GM23338 (cell line): ENCODE data around the gene LRRC27. TPM values are rescaled to one million over a fixed set of nuclear protein-coding genes. Genes with fewer than 3 reads are reported as not detected.

Experiments used
- ATAC-seq: fragments of 200-7000 bp; cut with Tn5 transposase; 3 replicates; pipeline ENCODE4 v1.9.1; 2020
- DNase-seq: peaks from one replicate; pipeline ENCODE4 v3.0.0-alpha.2; 2015; ENCODE audit warnings: low spot score
- H2AFZ ChIP-seq: fragments of 200-600 bp; sonication (generic); 2 replicates; pipeline ENCODE4 v1.8.0; 2016; ENCODE audit warnings: antibody characterized with exemption, mild to moderate bottlenecking, moderate library complexity
- H3F3A ChIP-seq: fragments of 200-600 bp; sonication (generic); replicated peaks from 2 replicates; pipeline ENCODE4 v1.8.0; 2017; ENCODE audit warnings: antibody characterized with exemption, mixed run types, low read depth
- H3K27ac ChIP-seq: fragments of 200-600 bp; sonication (generic); 2 replicates; pipeline ENCODE4 v1.6.1; 2016; ENCODE audit warnings: low read depth
- H3K27me3 ChIP-seq: fragments of 200-600 bp; sonication (generic); 2 replicates; pipeline ENCODE4 v1.8.0; 2016; ENCODE audit warnings: mild to moderate bottlenecking, mixed run types, moderate library complexity; ENCODE audit not compliant: insufficient read depth
- H3K36me3 ChIP-seq: fragments of 200-600 bp; sonication (generic); 2 replicates; pipeline ENCODE4 v1.8.0; 2016; ENCODE audit warnings: mild to moderate bottlenecking; ENCODE audit not compliant: insufficient read depth
- H3K4me1 ChIP-seq: fragments of 200-600 bp; sonication (generic); 2 replicates; pipeline ENCODE4 v1.8.0; 2016; ENCODE audit warnings: mild to moderate bottlenecking, moderate library complexity; ENCODE audit not compliant: insufficient read depth
- H3K4me2 ChIP-seq: fragments of 200-600 bp; sonication (generic); 2 replicates; pipeline ENCODE4 v1.7.1; 2017; ENCODE audit warnings: mixed run types
- H3K4me3 ChIP-seq: fragments of 200-600 bp; sonication (generic); 2 replicates; pipeline ENCODE4 v1.6.1; 2016; ENCODE audit warnings: mixed run types
- H3K79me2 ChIP-seq: fragments of 200-600 bp; sonication (generic); replicated peaks from 2 replicates; pipeline ENCODE4 v1.8.0; 2017; ENCODE audit warnings: mild to moderate bottlenecking; ENCODE audit not compliant: insufficient read depth
- H3K9me2 ChIP-seq: fragments of 200-600 bp; sonication (generic); 2 replicates; pipeline ENCODE4 v1.8.0; 2017; ENCODE audit not compliant: insufficient read depth
- H4K20me1 ChIP-seq: fragments of 200-600 bp; sonication (generic); replicated peaks from 2 replicates; pipeline ENCODE4 v1.8.0; 2017; ENCODE audit warnings: mild to moderate bottlenecking; ENCODE audit not compliant: insufficient read depth
- H3K27ac Mint-ChIP-seq: 2 replicates; pipeline ENCODE4 v1.8.0; 2020; ENCODE audit warnings: inconsistent platforms, mild to moderate bottlenecking, moderate library complexity, mixed read lengths
- H3K27me3 Mint-ChIP-seq: 3 replicates; pipeline ENCODE4 v1.8.0; 2022; ENCODE audit warnings: low read depth, mild to moderate bottlenecking, moderate library complexity, mixed read lengths, inconsistent platforms; ENCODE audit not compliant: insufficient read depth, poor library complexity
- H3K36me3 Mint-ChIP-seq: 3 replicates; pipeline ENCODE4 v1.8.0; 2021; ENCODE audit warnings: low read depth, mild to moderate bottlenecking, inconsistent platforms, moderate library complexity, mixed read lengths
- H3K4me1 Mint-ChIP-seq: 3 replicates; pipeline ENCODE4 v1.8.0; 2020; ENCODE audit warnings: mild to moderate bottlenecking, inconsistent platforms, mixed read lengths
- H3K4me3 Mint-ChIP-seq: 3 replicates; pipeline ENCODE4 v1.8.0; 2021; ENCODE audit warnings: moderate library complexity, mild to moderate bottlenecking, inconsistent platforms, mixed read lengths
- H3K9me3 Mint-ChIP-seq: 3 replicates; pipeline ENCODE4 v1.8.0; 2020; ENCODE audit warnings: moderate library complexity, mild to moderate bottlenecking, inconsistent platforms, mixed read lengths
- CREB1 ChIP-seq: fragments of 250-450 bp; sonication (Bioruptor Pico); IDR thresholded peaks from 2 replicates; pipeline ENCODE4 v1.5.0; 2020; ENCODE audit warnings: low read depth, mild to moderate bottlenecking, moderate library complexity
- EZH2 ChIP-seq: fragments of 200-600 bp; sonication (generic); IDR thresholded peaks from one replicate; pipeline ENCODE4 v1.8.0; 2017; ENCODE audit warnings: antibody characterized with exemption, mild to moderate bottlenecking, low read depth; ENCODE audit not compliant: unreplicated experiment
- EZH2phosphoT487 ChIP-seq: fragments of 200-600 bp; sonication (generic); IDR thresholded peaks from one replicate; pipeline ENCODE4 v1.8.1; 2018; ENCODE audit warnings: antibody characterized with exemption; ENCODE audit not compliant: unreplicated experiment
- JUNB ChIP-seq: IDR thresholded peaks from one replicate; pipeline ENCODE4 v1.6.1; 2016; ENCODE audit warnings: antibody characterized with exemption; ENCODE audit not compliant: unreplicated experiment
- NANOG ChIP-seq: IDR thresholded peaks from 2 replicates; pipeline ENCODE4 v1.6.1; 2016; ENCODE audit warnings: antibody characterized with exemption, borderline replicate concordance
- POLR2AphosphoS5 ChIP-seq: IDR thresholded peaks from 2 replicates; pipeline ENCODE4 v1.6.1; 2016; ENCODE audit warnings: antibody characterized with exemption, low read depth
- STAT1 ChIP-seq: IDR thresholded peaks from one replicate; pipeline ENCODE4 v1.6.1; 2016; ENCODE audit warnings: antibody characterized with exemption; ENCODE audit not compliant: unreplicated experiment
- ZNF114 ChIP-seq: fragments of 250-450 bp; sonication (Bioruptor Pico); IDR thresholded peaks from 2 replicates; pipeline ENCODE4 v1.5.0; 2020; ENCODE audit warnings: mild to moderate bottlenecking, moderate library complexity
- ZNF331 ChIP-seq: fragments of 250-450 bp; sonication (Bioruptor Pico); IDR thresholded peaks from 2 replicates; pipeline ENCODE4 v1.5.0; 2020; ENCODE audit warnings: low read depth, mild to moderate bottlenecking, moderate library complexity
- polyA plus RNA-seq: library from polyadenylated mRNA; unstranded; fragments of >200 nt; fragmentation: Nextera tagmentation; extraction: Ambion mirVana; gene quantifications from 2 replicates; pipeline ENCODE4 v1.2.1, GENCODE V29; 2016
- total RNA-seq: library from RNA; depleted of rRNA; stranded (reverse); fragments of >200 nt; shearing (Covaris generic); gene quantifications from 2 replicates; pipeline ENCODE4 v1.2.3, GENCODE V29; 2014
- TF ChIP-seq, protein P1 (sequence below): IDR thresholded peaks from 2 replicates; pipeline ENCODE4 v1.6.1; 2016; ENCODE audit warnings: antibody characterized with exemption
- TF ChIP-seq, protein P2 (sequence below): fragments of 250-450 bp; sonication (Bioruptor Pico); IDR thresholded peaks from 2 replicates; pipeline ENCODE4 v1.5.0; 2020; ENCODE audit warnings: mild to moderate bottlenecking, moderate library complexity
- TF ChIP-seq, protein P3 (sequence below), 2 experiments: fragments of 200-600 bp in 1 of 2; sonication (generic) in 1 of 2; conservative IDR thresholded peaks; 2 replicates each; pipeline versions ENCODE4 v1.5.1 to v1.6.1; 2016 to 2017; ENCODE audit warnings: antibody characterized with exemption in 2 of 2, low read depth in 2 of 2, mild to moderate bottlenecking in 2 of 2, moderate library complexity in 1 of 2
- TF ChIP-seq, protein P4 (sequence below): IDR thresholded peaks from one replicate; pipeline ENCODE4 v1.6.1; 2018; ENCODE audit warnings: antibody characterized with exemption; ENCODE audit not compliant: unreplicated experiment

Gene LRRC27
- total and polyA plus RNA-seq, 2 experiments from 2014 or later: 2.9 to 3.5 TPM

DNA sequence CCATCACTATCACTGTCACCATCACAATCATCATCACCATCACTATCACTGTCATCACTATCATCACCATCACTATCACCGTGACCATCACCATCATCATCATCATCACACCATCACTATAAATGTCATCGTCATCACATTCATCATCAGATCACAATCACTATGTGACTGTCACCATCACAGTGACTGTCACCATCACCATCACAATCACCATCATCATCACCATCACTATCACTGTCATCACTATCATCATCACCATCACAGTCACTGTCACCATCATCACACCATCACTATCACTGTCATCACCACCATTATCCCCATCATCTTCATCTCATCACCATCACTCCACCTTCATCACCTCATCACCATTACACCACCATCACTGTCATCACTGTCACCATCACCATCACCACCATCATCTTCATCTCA lies 96.0 kb downstream of the LRRC27 start:
- DNase-seq (no peak), ATAC-seq (no peak)
- Histone ChIP-seq H2AFZ (no peak overlapping the region), H3K27me3 (no peaks in the 10 kb centered on the region), H3F3A (0 out of 2 replicates have a peak, but pooled peaks cover 12% of the 10 kb centered on the region), H3K4me1 (no peaks in the 10 kb centered on the region), H3K27ac (no peak overlapping the region), H3K4me2 (no peak overlapping the region), H4K20me1 (no peaks in the 10 kb centered on the region), H3K4me3 (no peak overlapping the region), H3K79me2 (no peaks in the 10 kb centered on the region), H3K36me3 (no peaks in the 10 kb centered on the region), H3K9me2 (no peaks in the 10 kb centered on the region)
- Mint-ChIP-seq H3K4me3 (no peak overlapping the region), H3K27me3 (peaks cover 7% of the 10 kb centered on the region), H3K9me3 (no peaks in the 10 kb centered on the region; the same call in 2 of the 3 replicates), H3K4me1 (peaks cover 8% of the 10 kb centered on the region), H3K36me3 (no peaks in the 10 kb centered on the region; the same call in 2 of the 3 replicates), H3K27ac (no peak overlapping the region)
- TF ChIP-seq NANOG: no peak
- TF ChIP-seq, protein P1, sequence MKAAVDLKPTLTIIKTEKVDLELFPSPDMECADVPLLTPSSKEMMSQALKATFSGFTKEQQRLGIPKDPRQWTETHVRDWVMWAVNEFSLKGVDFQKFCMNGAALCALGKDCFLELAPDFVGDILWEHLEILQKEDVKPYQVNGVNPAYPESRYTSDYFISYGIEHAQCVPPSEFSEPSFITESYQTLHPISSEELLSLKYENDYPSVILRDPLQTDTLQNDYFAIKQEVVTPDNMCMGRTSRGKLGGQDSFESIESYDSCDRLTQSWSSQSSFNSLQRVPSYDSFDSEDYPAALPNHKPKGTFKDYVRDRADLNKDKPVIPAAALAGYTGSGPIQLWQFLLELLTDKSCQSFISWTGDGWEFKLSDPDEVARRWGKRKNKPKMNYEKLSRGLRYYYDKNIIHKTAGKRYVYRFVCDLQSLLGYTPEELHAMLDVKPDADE: no peak
- TF ChIP-seq, protein P2, sequence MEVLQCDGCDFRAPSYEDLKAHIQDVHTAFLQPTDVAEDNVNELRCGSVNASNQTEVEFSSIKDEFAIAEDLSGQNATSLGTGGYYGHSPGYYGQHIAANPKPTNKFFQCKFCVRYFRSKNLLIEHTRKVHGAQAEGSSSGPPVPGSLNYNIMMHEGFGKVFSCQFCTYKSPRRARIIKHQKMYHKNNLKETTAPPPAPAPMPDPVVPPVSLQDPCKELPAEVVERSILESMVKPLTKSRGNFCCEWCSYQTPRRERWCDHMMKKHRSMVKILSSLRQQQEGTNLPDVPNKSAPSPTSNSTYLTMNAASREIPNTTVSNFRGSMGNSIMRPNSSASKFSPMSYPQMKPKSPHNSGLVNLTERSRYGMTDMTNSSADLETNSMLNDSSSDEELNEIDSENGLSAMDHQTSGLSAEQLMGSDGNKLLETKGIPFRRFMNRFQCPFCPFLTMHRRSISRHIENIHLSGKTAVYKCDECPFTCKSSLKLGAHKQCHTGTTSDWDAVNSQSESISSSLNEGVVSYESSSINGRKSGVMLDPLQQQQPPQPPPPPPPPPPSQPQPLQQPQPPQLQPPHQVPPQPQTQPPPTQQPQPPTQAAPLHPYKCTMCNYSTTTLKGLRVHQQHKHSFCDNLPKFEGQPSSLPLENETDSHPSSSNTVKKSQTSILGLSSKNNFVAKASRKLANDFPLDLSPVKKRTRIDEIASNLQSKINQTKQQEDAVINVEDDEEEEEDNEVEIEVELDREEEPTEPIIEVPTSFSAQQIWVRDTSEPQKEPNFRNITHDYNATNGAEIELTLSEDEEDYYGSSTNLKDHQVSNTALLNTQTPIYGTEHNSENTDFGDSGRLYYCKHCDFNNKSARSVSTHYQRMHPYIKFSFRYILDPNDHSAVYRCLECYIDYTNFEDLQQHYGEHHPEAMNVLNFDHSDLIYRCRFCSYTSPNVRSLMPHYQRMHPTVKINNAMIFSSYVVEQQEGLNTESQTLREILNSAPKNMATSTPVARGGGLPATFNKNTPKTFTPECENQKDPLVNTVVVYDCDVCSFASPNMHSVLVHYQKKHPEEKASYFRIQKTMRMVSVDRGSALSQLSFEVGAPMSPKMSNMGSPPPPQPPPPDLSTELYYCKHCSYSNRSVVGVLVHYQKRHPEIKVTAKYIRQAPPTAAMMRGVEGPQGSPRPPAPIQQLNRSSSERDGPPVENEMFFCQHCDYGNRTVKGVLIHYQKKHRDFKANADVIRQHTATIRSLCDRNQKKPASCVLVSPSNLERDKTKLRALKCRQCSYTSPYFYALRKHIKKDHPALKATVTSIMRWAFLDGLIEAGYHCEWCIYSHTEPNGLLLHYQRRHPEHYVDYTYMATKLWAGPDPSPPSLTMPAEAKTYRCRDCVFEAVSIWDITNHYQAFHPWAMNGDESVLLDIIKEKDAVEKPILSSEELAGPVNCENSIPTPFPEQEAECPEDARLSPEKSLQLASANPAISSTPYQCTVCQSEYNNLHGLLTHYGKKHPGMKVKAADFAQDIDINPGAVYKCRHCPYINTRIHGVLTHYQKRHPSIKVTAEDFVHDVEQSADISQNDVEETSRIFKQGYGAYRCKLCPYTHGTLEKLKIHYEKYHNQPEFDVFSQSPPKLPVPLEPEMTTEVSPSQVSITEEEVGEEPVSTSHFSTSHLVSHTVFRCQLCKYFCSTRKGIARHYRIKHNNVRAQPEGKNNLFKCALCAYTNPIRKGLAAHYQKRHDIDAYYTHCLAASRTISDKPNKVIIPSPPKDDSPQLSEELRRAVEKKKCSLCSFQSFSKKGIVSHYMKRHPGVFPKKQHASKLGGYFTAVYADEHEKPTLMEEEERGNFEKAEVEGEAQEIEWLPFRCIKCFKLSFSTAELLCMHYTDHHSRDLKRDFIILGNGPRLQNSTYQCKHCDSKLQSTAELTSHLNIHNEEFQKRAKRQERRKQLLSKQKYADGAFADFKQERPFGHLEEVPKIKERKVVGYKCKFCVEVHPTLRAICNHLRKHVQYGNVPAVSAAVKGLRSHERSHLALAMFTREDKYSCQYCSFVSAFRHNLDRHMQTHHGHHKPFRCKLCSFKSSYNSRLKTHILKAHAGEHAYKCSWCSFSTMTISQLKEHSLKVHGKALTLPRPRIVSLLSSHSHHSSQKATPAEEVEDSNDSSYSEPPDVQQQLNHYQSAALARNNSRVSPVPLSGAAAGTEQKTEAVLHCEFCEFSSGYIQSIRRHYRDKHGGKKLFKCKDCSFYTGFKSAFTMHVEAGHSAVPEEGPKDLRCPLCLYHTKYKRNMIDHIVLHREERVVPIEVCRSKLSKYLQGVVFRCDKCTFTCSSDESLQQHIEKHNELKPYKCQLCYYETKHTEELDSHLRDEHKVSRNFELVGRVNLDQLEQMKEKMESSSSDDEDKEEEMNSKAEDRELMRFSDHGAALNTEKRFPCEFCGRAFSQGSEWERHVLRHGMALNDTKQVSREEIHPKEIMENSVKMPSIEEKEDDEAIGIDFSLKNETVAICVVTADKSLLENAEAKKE (CRISPR knock-in tag): no peak
- no peak for TF ChIP-seq JUNB
- no peak for TF ChIP-seq EZH2
- TF ChIP-seq, protein P3, sequence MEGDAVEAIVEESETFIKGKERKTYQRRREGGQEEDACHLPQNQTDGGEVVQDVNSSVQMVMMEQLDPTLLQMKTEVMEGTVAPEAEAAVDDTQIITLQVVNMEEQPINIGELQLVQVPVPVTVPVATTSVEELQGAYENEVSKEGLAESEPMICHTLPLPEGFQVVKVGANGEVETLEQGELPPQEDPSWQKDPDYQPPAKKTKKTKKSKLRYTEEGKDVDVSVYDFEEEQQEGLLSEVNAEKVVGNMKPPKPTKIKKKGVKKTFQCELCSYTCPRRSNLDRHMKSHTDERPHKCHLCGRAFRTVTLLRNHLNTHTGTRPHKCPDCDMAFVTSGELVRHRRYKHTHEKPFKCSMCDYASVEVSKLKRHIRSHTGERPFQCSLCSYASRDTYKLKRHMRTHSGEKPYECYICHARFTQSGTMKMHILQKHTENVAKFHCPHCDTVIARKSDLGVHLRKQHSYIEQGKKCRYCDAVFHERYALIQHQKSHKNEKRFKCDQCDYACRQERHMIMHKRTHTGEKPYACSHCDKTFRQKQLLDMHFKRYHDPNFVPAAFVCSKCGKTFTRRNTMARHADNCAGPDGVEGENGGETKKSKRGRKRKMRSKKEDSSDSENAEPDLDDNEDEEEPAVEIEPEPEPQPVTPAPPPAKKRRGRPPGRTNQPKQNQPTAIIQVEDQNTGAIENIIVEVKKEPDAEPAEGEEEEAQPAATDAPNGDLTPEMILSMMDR (conservative IDR thresholded peaks at IDR 0.05; ENCODE audit: low read depth in 2 of 2): no peak
- TF ChIP-seq STAT1: no peak
- TF ChIP-seq CREB1: no peak
- no peak for TF ChIP-seq POLR2AphosphoS5
- TF ChIP-seq EZH2phosphoT487: no peak
- TF ChIP-seq ZNF114 (CRISPR knock-in tag): no peak
- TF ChIP-seq, protein P4, sequence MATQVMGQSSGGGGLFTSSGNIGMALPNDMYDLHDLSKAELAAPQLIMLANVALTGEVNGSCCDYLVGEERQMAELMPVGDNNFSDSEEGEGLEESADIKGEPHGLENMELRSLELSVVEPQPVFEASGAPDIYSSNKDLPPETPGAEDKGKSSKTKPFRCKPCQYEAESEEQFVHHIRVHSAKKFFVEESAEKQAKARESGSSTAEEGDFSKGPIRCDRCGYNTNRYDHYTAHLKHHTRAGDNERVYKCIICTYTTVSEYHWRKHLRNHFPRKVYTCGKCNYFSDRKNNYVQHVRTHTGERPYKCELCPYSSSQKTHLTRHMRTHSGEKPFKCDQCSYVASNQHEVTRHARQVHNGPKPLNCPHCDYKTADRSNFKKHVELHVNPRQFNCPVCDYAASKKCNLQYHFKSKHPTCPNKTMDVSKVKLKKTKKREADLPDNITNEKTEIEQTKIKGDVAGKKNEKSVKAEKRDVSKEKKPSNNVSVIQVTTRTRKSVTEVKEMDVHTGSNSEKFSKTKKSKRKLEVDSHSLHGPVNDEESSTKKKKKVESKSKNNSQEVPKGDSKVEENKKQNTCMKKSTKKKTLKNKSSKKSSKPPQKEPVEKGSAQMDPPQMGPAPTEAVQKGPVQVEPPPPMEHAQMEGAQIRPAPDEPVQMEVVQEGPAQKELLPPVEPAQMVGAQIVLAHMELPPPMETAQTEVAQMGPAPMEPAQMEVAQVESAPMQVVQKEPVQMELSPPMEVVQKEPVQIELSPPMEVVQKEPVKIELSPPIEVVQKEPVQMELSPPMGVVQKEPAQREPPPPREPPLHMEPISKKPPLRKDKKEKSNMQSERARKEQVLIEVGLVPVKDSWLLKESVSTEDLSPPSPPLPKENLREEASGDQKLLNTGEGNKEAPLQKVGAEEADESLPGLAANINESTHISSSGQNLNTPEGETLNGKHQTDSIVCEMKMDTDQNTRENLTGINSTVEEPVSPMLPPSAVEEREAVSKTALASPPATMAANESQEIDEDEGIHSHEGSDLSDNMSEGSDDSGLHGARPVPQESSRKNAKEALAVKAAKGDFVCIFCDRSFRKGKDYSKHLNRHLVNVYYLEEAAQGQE: no peak
- no peak for TF ChIP-seq ZNF331 (CRISPR knock-in tag)
